Immature natural killer cell (primary cell): ENCODE results near the gene OR52E4. TPM values are rescaled to one million over a fixed set of nuclear protein-coding genes. Genes with fewer than 3 reads are reported as not detected.

Experiments used
- DNase-seq, 3 donors: peaks; one replicate each; pipeline ENCODE4 v3.0.0; 2022; ENCODE audit warnings: mixed read lengths in 1 of 3
- H3K27ac Mint-ChIP-seq, 6 donors: one replicate each; pipeline ENCODE4 v1.8.0; 2020; ENCODE audit warnings: mixed read lengths in 6 of 6, mild to moderate bottlenecking in 5 of 6, inconsistent platforms in 4 of 6, moderate library complexity in 3 of 6
- H3K27me3 Mint-ChIP-seq, 3 donors: one replicate each; pipeline ENCODE4 v1.8.0; 2020 to 2021; ENCODE audit warnings: low read depth in 3 of 3, mild to moderate bottlenecking in 3 of 3, mixed read lengths in 3 of 3, moderate library complexity in 3 of 3, inconsistent platforms in 1 of 3
- H3K36me3 Mint-ChIP-seq, 3 donors: one replicate each; pipeline ENCODE4 v1.8.0; 2020; ENCODE audit warnings: mixed read lengths in 3 of 3, inconsistent platforms in 2 of 3, mild to moderate bottlenecking in 2 of 3
- H3K4me1 Mint-ChIP-seq, 2 donors: one replicate each; pipeline ENCODE4 v1.8.0; 2020; ENCODE audit warnings: inconsistent platforms in 2 of 2, mild to moderate bottlenecking in 2 of 2, mixed read lengths in 2 of 2, moderate library complexity in 1 of 2
- H3K4me3 Mint-ChIP-seq, 5 donors: one replicate each; pipeline ENCODE4 v1.8.0; 2020; ENCODE audit warnings: mild to moderate bottlenecking in 5 of 5, mixed read lengths in 5 of 5, inconsistent platforms in 3 of 5, moderate library complexity in 3 of 5
- H3K9me3 Mint-ChIP-seq, 6 donors: one replicate each; pipeline ENCODE4 v1.8.0; 2020; ENCODE audit warnings: mild to moderate bottlenecking in 6 of 6, mixed read lengths in 6 of 6, inconsistent platforms in 4 of 6, moderate library complexity in 3 of 6
- polyA plus RNA-seq, 3 donors: library from polyadenylated mRNA; unstranded; fragments of 300-500 nt; fragmentation: Illumina TruSeq; gene quantifications; one replicate each; pipeline ENCODE4 v1.2.3, GENCODE V29; 2021

The OR52E4 gene
- polyA plus RNA-seq: not detected

DNA sequence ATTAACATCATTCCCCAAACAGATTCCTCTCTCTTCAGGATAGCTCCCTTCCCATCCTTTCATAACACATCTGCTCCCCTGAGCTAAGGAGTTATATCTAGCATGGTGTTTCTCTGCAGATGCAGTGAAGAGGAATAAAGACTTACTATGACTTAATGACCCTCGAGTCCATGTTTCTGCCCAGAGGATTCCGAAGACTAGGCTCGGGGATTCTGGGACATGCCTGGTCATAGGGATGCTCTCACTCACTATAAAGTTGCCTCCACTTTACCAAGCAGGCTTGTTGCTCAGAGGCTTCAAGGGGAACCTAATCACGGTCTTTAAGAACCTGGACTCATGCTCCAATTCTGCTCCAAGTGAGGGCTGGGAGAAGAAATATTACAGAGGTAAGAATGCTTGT lies at the start of gene OR52E4:
Gene OR52E4, plus strand, starts transcription at position 301 of the 400 bp plus-strand sequence. CDS start 3,664 bp downstream, outside the sequence.
- Mint-ChIP-seq H3K4me3 (no peak within 1 kb of the TSS), H3K27me3 (peaks cover 0 to 5% (median 0%) of the 10 kb centered on the region in 3 donors), H3K9me3 (peaks cover 0 to under 1% (median 0%) of the 10 kb centered on the region in 6 donors), H3K4me1 (no peaks in the 10 kb centered on the region), H3K27ac (no peak within 1 kb of the TSS), H3K36me3 (no peaks in the 10 kb centered on the region)
- DNase-seq: no peak

DNA sequence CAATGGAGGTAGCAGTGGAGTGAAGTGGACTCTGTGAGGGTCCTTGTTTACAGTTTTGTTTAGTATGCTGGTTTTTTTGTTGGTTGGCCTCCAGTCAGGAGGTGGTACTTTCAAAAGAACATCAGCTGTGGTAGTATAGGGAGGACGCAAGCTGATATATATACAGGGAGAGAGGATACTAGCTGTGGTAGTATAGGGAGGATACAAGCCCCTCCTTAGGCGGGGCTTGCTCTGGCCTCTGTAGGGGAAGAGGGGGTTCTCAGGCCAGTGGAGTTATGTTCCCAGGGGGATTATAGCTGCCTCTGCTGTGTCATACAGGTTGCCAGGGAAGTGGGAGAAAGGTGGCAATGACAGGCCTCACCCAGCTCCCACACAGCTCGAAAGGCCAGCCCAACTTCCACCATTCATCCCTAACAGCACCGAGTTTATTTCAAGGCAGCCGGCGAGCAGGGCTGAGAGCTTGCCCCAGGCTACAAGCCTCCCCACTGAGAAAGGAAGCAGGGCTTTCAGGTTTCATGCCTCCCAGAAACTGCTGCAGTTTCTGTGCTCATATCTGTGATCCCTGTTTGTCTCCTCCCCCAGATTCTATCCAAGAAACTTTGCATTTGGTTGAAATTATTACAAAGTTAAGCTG lies 49.1 kb upstream of the OR52E4 start:
- Mint-ChIP-seq H3K9me3 (peaks cover 0 to 2% (median 0%) of the 10 kb centered on the region in 6 donors), H3K36me3 (no peaks in the 10 kb centered on the region), H3K27me3 (peaks cover 0 to 5% (median 1%) of the 10 kb centered on the region in 3 donors), H3K4me1 (no peaks in the 10 kb centered on the region), H3K4me3 (no peak overlapping the region), H3K27ac (no peak overlapping the region)
- no peak for DNase-seq

DNA sequence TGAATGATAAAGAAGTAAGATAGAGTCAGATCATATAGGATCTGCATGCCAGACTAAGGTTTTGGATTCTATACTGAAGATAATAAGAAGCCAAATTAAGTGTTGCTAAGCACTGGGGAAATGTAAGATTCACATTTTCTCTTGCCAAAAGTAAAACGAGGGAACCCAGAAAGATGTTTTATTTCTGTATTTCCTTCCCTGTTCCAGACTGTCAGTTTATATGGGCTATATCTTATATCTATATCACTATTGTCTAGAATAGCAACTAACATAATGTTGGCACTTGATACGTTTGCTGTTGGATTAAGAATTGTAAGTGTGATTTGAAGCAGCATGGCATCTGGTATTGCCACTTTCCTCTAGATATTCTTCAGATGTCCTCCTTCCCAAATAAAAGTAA lies 47.0 kb upstream of the OR52E4 start:
- Mint-ChIP-seq H3K36me3 (no peaks in the 10 kb centered on the region), H3K4me3 (no peak overlapping the region), H3K27ac (no peak overlapping the region), H3K4me1 (no peaks in the 10 kb centered on the region), H3K27me3 (peaks cover under 1 to 5% (median 2%) of the 10 kb centered on the region in 3 donors), H3K9me3 (peaks cover 0 to 3% (median 0%) of the 10 kb centered on the region in 6 donors)
- DNase-seq: no peak

- peaks cover 2 to 11% (median 2%) of the 10 kb centered on the region in 3 donors for H3K27me3 Mint-ChIP-seq
- no peaks in the 10 kb centered on the region for H3K4me1 Mint-ChIP-seq
- H3K9me3 Mint-ChIP-seq: peaks cover 0 to 1% (median 0%) of the 10 kb centered on the region in 6 donors
Measured at GRCh38 chr11:5837695-5838094, 42.7 kb upstream of the OR52E4 start.

DNA sequence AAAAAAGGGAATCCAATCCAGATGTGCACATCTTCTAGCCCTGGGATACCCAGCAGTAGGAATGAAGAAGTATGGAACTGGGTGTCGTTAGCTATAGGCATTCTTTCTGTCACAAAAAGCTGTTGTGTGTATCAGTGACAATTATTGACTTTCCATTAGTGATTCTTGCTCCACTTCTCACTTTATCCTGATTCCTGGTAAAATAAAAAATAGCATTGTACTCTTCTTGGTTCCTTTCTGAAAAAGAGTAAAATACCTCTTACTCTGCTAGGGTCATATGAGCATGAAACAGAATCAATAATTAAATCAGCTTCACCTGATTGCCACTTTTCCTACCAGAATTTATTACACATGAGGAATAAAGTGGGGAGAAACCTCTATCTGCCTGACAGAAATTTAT lies 38.6 kb upstream of the OR52E4 start, which contains the start of gene OR52E6:
Gene OR52E6, minus strand, starts transcription at position 101 of the 400 bp plus-strand sequence. Its CDS starts 0 bp downstream, at position 101.
- no peak for DNase-seq
- no peaks in the 10 kb centered on the region for H3K4me1 Mint-ChIP-seq
- H3K27ac Mint-ChIP-seq: no peak within 1 kb of the TSS
- no peaks in the 10 kb centered on the region for H3K9me3 Mint-ChIP-seq
- H3K36me3 Mint-ChIP-seq: no peaks in the 10 kb centered on the region
- H3K27me3 Mint-ChIP-seq: peaks cover 2 to 10% (median 2%) of the 10 kb centered on the region in 3 donors
- H3K4me3 Mint-ChIP-seq: no peak within 1 kb of the TSS

More at GRCh38 chr11:5837695-5838094, 42.7 kb upstream of the OR52E4 start:
- DNase-seq: no peak
- H3K36me3 Mint-ChIP-seq: no peaks in the 10 kb centered on the region
- H3K4me3 Mint-ChIP-seq: no peak overlapping the region
- H3K27ac Mint-ChIP-seq: no peak overlapping the region

GRCh38 chr11:5846701-5847100 lies 33.7 kb upstream of the OR52E4 start:
- H3K27ac Mint-ChIP-seq: no peak overlapping the region
- H3K36me3 Mint-ChIP-seq: no peaks in the 10 kb centered on the region
- no peak for DNase-seq
- H3K4me1 Mint-ChIP-seq: no peaks in the 10 kb centered on the region
- H3K9me3 Mint-ChIP-seq: peaks cover 0 to 1% (median 0%) of the 10 kb centered on the region in 6 donors
- no peak overlapping the region for H3K4me3 Mint-ChIP-seq
- peaks cover 0 to 3% (median 1%) of the 10 kb centered on the region in 3 donors for H3K27me3 Mint-ChIP-seq

DNA sequence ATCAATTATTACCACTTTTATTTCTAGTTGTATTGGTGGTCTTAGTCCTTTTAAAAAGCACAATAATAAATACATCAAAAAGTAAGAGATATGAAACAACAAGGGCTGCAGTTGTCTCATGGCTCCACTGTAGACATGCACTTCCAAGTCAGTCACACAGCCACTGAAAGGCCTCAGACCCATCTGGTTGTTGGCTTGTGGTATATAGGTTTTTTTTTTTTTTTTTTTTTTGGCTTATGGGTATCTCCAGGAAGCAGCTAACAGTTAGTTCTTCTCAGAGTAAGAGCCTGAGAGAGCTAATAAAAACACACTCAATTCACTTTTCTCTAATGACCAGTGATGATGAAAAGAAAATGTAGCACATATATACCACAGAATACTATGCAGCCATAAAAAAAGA lies 32.7 kb upstream of the OR52E4 start:
- H3K27me3 Mint-ChIP-seq: peaks cover 0 to 5% (median 1%) of the 10 kb centered on the region in 3 donors
- peaks cover 0 to 1% (median 0%) of the 10 kb centered on the region in 6 donors for H3K9me3 Mint-ChIP-seq
- DNase-seq: no peak
- no peaks in the 10 kb centered on the region for H3K4me1 Mint-ChIP-seq
- H3K36me3 Mint-ChIP-seq: no peaks in the 10 kb centered on the region
- no peak overlapping the region for H3K27ac Mint-ChIP-seq
- no peak overlapping the region for H3K4me3 Mint-ChIP-seq

DNA sequence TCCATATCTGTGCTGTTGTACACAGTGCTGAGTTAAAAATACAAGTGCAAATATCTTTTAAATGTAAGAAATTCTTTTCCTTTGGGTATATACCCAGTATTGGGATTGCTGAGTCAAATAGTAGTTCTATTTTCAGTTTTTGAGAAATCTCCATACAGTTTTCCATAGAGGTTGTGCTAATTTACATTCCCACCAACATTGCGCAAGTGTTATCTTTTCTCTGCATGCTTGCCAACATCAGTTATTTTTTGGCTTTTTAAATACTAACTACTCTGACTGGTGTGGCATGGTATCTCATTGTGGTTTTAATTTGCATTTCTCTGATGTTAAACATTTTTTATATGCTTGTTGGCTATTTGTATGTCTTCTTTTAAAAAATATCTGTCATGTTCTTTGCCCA lies 29.4 kb upstream of the OR52E4 start:
- no peak overlapping the region for H3K27ac Mint-ChIP-seq
- no peak for DNase-seq
- H3K36me3 Mint-ChIP-seq: no peaks in the 10 kb centered on the region
- peaks cover 0 to 12% (median 4%) of the 10 kb centered on the region in 3 donors for H3K27me3 Mint-ChIP-seq
- no peak overlapping the region for H3K4me3 Mint-ChIP-seq
- H3K4me1 Mint-ChIP-seq: no peaks in the 10 kb centered on the region
- peaks cover 0 to 3% (median 0%) of the 10 kb centered on the region in 6 donors for H3K9me3 Mint-ChIP-seq

DNA sequence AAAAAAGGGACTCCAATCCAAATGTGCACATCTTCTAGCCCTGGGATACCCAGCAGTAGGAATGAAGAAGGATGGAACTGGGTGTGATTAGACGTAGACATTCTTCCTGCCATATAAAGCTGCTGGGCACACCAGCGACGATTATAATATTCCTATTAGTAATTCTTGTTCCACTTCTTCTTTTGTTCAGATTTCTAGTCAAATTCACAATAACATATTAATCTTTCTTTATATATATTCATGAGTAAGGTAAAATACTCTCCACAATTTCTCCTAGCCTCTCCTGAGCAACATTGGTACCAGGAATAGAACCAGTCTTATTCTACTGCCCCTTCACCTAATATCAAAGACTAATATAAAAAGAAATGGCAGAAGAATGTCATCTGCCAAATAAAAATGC lies 22.8 kb upstream of the OR52E4 start, which contains the start of gene OR52E8:
Gene OR52E8, minus strand, starts transcription at position 101 of the 400 bp plus-strand sequence. Its CDS starts 0 bp downstream, at position 101.
- no peak within 1 kb of the TSS for H3K27ac Mint-ChIP-seq
- no peak within 1 kb of the TSS for H3K4me3 Mint-ChIP-seq
- H3K9me3 Mint-ChIP-seq: peaks cover 0 to 2% (median 0%) of the 10 kb centered on the region in 6 donors
- H3K36me3 Mint-ChIP-seq: no peaks in the 10 kb centered on the region
- peaks cover 0 to 13% (median 2%) of the 10 kb centered on the region in 3 donors for H3K27me3 Mint-ChIP-seq
- no peak for DNase-seq
- H3K4me1 Mint-ChIP-seq: no peaks in the 10 kb centered on the region

- no peak for DNase-seq
- Mint-ChIP-seq H3K36me3 (no peaks in the 10 kb centered on the region), H3K4me1 (no peaks in the 10 kb centered on the region), H3K27me3 (peaks cover 2 to 15% (median 4%) of the 10 kb centered on the region in 3 donors), H3K9me3 (peaks cover 0 to 5% (median 1%) of the 10 kb centered on the region in 6 donors), H3K27ac (no peak overlapping the region), H3K4me3 (no peak overlapping the region)
Measured at GRCh38 chr11:5865826-5866225, 14.6 kb upstream of the OR52E4 start.

DNA sequence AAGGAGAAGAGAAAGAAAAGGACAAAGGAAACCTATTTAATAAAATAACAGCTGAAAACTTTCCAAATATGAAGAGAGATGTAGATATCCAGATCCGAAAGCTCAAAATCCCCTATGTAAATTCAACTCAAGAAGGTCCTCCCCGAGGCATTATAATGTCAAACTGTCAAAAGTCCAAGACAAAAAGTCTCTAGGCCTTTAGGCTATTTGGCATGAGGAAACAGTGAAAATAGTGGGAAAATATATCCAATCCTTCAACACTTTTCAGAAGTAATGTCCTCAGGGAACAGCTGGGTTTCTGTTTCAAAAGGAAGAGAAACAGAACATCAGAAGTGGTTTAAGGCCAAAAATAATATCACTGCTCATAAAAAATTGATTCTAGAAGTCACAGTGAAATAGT lies 1.9 kb upstream of the OR52E4 start:
- Mint-ChIP-seq H3K9me3 (peaks cover 0 to 3% (median 0%) of the 10 kb centered on the region in 6 donors), H3K4me3 (no peak overlapping the region), H3K27me3 (peaks cover 0 to 8% (median 1%) of the 10 kb centered on the region in 3 donors), H3K4me1 (no peaks in the 10 kb centered on the region), H3K36me3 (no peaks in the 10 kb centered on the region), H3K27ac (no peak overlapping the region)
- DNase-seq: no peak

- DNase-seq: no peak
- H3K27me3 Mint-ChIP-seq: peaks cover 0 to 5% (median 4%) of the 10 kb centered on the region in 3 donors
- H3K27ac Mint-ChIP-seq: no peak overlapping the region
- no peaks in the 10 kb centered on the region for H3K9me3 Mint-ChIP-seq
- no peaks in the 10 kb centered on the region for H3K36me3 Mint-ChIP-seq
- no peak overlapping the region for H3K4me3 Mint-ChIP-seq
- no peaks in the 10 kb centered on the region for H3K4me1 Mint-ChIP-seq
Measured at GRCh38 chr11:5881756-5882155, 1.3 kb downstream of the OR52E4 start.

DNA sequence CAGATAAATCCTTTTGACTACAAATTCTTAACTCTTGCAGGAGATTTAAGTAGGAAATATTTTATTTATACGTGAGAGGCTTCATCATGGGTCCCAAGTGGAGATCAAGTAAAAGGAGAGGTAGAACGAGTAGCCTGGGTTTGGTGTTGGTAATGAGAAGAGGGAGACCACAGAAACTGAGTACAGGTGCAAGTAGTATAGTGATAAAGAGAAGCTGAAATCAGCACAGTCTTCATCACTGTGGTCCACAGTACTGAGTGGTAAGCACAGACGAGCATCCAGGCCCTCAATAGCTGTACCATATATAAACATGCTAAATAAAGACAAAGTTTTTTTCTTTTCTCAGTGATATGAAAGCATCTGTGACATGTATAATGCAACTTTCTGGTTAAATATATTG lies 6.7 kb downstream of the OR52E4 start:
- no peaks in the 10 kb centered on the region for H3K4me1 Mint-ChIP-seq
- no peaks in the 10 kb centered on the region for H3K9me3 Mint-ChIP-seq
- peaks cover 0 to 5% (median 2%) of the 10 kb centered on the region in 3 donors for H3K27me3 Mint-ChIP-seq
- no peak overlapping the region for H3K4me3 Mint-ChIP-seq
- no peak overlapping the region for H3K27ac Mint-ChIP-seq
- no peaks in the 10 kb centered on the region for H3K36me3 Mint-ChIP-seq
- no peak for DNase-seq

GRCh38 chr11:5887661-5888060 lies 7.2 kb downstream of the OR52E4 start:
- H3K9me3 Mint-ChIP-seq: no peaks in the 10 kb centered on the region
- peaks cover 0 to 5% (median 2%) of the 10 kb centered on the region in 3 donors for H3K27me3 Mint-ChIP-seq

More at GRCh38 chr11:5887661-5888060, 7.2 kb downstream of the OR52E4 start:
- Mint-ChIP-seq H3K4me3 (no peak overlapping the region), H3K4me1 (no peaks in the 10 kb centered on the region), H3K27ac (no peak overlapping the region), H3K36me3 (no peaks in the 10 kb centered on the region)
- DNase-seq: no peak
